H1 (cell line): ENCODE measurements around the gene RBCK1. TPM values are rescaled to one million over a fixed set of nuclear protein-coding genes. Genes with fewer than 3 reads are reported as not detected.

Source experiments
- CTCF ChIA-PET: fragments of 300-600 bp; sonication (Branson Sonifier 250); formaldehyde crosslinking; loops from one replicate; lab custom pipeline; 2021; ENCODE audit not compliant: partially characterized antibody; lab: Charles Lee
- POLR2A ChIA-PET: fragments of 300-600 bp; sonication (Branson Sonifier 250); formaldehyde crosslinking; loops from one replicate; lab custom pipeline; 2021; ENCODE audit warnings: inconsistent platforms; ENCODE audit not compliant: partially characterized antibody; lab: Charles Lee
- DNase-seq, 2 experiments: peaks; one replicate each; pipeline versions ENCODE4 v3.0.0 to v3.0.0-alpha.2; 2010 to 2022; ENCODE audit warnings: low spot score in 2 of 2, low read depth in 1 of 2, mixed read lengths in 1 of 2
- FAIRE-seq: peaks from 2 replicates; lab custom pipeline; 2011; peaks lifted over from hg19 to GRCh38; lab: Jason Lieb, UNC
- H2AFZ ChIP-seq: 2 replicates; pipeline ENCODE4 v1.8.1; 2012; ENCODE audit warnings: low read length, inconsistent platforms
- H2AK5ac ChIP-seq: 2 replicates; pipeline ENCODE4 v1.6.1; 2013; ENCODE audit warnings: low read depth, low read length
- H2BK120ac ChIP-seq: replicated peaks from 2 replicates; pipeline ENCODE3; 2013; ENCODE audit warnings: low read depth, low read length, inconsistent platforms
- H2BK12ac ChIP-seq: 2 replicates; pipeline ENCODE4 v1.6.1; 2013; ENCODE audit warnings: low read depth, low read length
- H2BK15ac ChIP-seq: 2 replicates; pipeline ENCODE4 v1.6.1; 2013; ENCODE audit warnings: low read length
- H2BK20ac ChIP-seq: 2 replicates; pipeline ENCODE4 v1.6.1; 2013; ENCODE audit warnings: low read length
- H2BK5ac ChIP-seq: 2 replicates; pipeline ENCODE4 v1.6.1; 2013; ENCODE audit warnings: low read depth, low read length
- H3K14ac ChIP-seq: 2 replicates; pipeline ENCODE4 v1.6.1; 2013; ENCODE audit warnings: inconsistent platforms; ENCODE audit not compliant: insufficient read length
- H3K18ac ChIP-seq: 2 replicates; pipeline ENCODE4 v1.6.1; 2013; ENCODE audit warnings: low read length; ENCODE audit errors: extremely low read depth
- H3K23ac ChIP-seq: 2 replicates; pipeline ENCODE4 v1.6.1; 2013; ENCODE audit warnings: inconsistent platforms; ENCODE audit not compliant: insufficient read length
- H3K23me2 ChIP-seq: 2 replicates; pipeline ENCODE4 v1.6.1; 2013; ENCODE audit warnings: low read depth, low read length
- H3K27ac ChIP-seq: 2 replicates; pipeline ENCODE4 v1.6.1; 2011; ENCODE audit warnings: low read depth, low read length, inconsistent platforms
- H3K27me3 ChIP-seq, 4 experiments: replicated peaks in 1 of 4; 1 replicate in 1 of 4; 2 replicates in 3 of 4; pipeline versions ENCODE4 v1.6.1 to v1.8.1; 2011 to 2013; ENCODE audit warnings: low read length in 3 of 4, mild to moderate bottlenecking in 3 of 4, inconsistent platforms in 2 of 4, mixed read lengths in 2 of 4, moderate library complexity in 1 of 4; ENCODE audit not compliant: control insufficient read depth in 3 of 4, insufficient read depth in 3 of 4; ENCODE audit errors: extremely low read depth in 1 of 4
- H3K36me3 ChIP-seq, 4 experiments: 2 replicates each; pipeline versions ENCODE4 v1.6.1 to v1.8.1; 2011 to 2013; ENCODE audit warnings: mild to moderate bottlenecking in 4 of 4, low read length in 3 of 4, moderate library complexity in 2 of 4, control low read depth in 1 of 4, inconsistent platforms in 1 of 4; ENCODE audit not compliant: insufficient read depth in 4 of 4, control insufficient read depth in 2 of 4
- H3K4ac ChIP-seq: replicated peaks from 2 replicates; pipeline ENCODE3; 2013; ENCODE audit warnings: low read length, low read depth, mixed read lengths, inconsistent platforms; ENCODE audit not compliant: insufficient read length
- H3K4me1 ChIP-seq, 4 experiments: replicated peaks in 1 of 4; 1 replicate in 1 of 4; 2 replicates in 3 of 4; pipeline versions ENCODE4 v1.6.1 to v1.8.1; 2011 to 2013; ENCODE audit warnings: low read length in 3 of 4, inconsistent platforms in 2 of 4, mixed read lengths in 1 of 4; ENCODE audit not compliant: insufficient read depth in 4 of 4, control insufficient read depth in 3 of 4
- H3K4me2 ChIP-seq, 2 experiments: 2 replicates each; pipeline versions ENCODE4 v1.6.1 to v1.8.1; 2011 to 2013; ENCODE audit warnings: low read depth in 2 of 2, low read length in 2 of 2, control low read depth in 1 of 2, inconsistent platforms in 1 of 2, mild to moderate bottlenecking in 1 of 2; ENCODE audit not compliant: insufficient read depth in 1 of 2
- H3K4me3 ChIP-seq, 4 experiments: fragments of 200-600, 300-600 bp in 1 of 4; sonication (generic), shearing (Covaris generic), sonication (Bioruptor Twin) in 1 of 4; 2 replicates each; pipeline versions ENCODE4 v1.5.1 to v1.8.1; 2011 to 2016; ENCODE audit warnings: low read length in 4 of 4, low read depth in 3 of 4, control low read depth in 2 of 4, inconsistent platforms in 2 of 4, mild to moderate bottlenecking in 2 of 4, mixed read lengths in 1 of 4, moderate library complexity in 1 of 4; ENCODE audit not compliant: insufficient read depth in 2 of 4; ENCODE audit errors: extremely low read depth in 1 of 4
- H3K56ac ChIP-seq: replicated peaks from 2 replicates; pipeline ENCODE3; 2013; ENCODE audit warnings: low read depth, mild to moderate bottlenecking, mixed read lengths, low read length, inconsistent platforms; ENCODE audit not compliant: insufficient read length
- H3K79me1 ChIP-seq: 2 replicates; pipeline ENCODE4 v1.6.1; 2013; ENCODE audit warnings: low read depth, low read length, control low read depth
- H3K79me2 ChIP-seq, 2 experiments: 2 replicates each; pipeline versions ENCODE4 v1.6.1 to v1.8.1; 2012 to 2013; ENCODE audit warnings: low read length in 2 of 2, mild to moderate bottlenecking in 2 of 2, inconsistent platforms in 1 of 2; ENCODE audit not compliant: insufficient read depth in 2 of 2, control insufficient read depth in 1 of 2
- H3K9ac ChIP-seq, 4 experiments: replicated peaks in 1 of 4; 1 replicate in 1 of 4; 2 replicates in 3 of 4; pipeline versions ENCODE4 v1.6.1 to v1.8.1; 2011 to 2013; ENCODE audit warnings: low read depth in 3 of 4, low read length in 3 of 4, control low read depth in 2 of 4, mild to moderate bottlenecking in 2 of 4, moderate library complexity in 2 of 4, inconsistent platforms in 1 of 4; ENCODE audit errors: extremely low read depth in 1 of 4
- H3K9me3 ChIP-seq, 2 experiments: 2 replicates each; pipeline versions ENCODE4 v1.6.1 to v1.8.1; 2012 to 2013; ENCODE audit warnings: mild to moderate bottlenecking in 2 of 2, moderate library complexity in 2 of 2, control low read depth in 1 of 2, inconsistent platforms in 1 of 2, low read depth in 1 of 2, low read length in 1 of 2, mixed read lengths in 1 of 2; ENCODE audit not compliant: insufficient read depth in 2 of 2
- H4K20me1 ChIP-seq, 2 experiments: replicated peaks in 1 of 2; 2 replicates each; pipeline versions ENCODE3 to v1.8.1; 2011 to 2013; ENCODE audit warnings: inconsistent platforms in 2 of 2, low read length in 2 of 2, mild to moderate bottlenecking in 1 of 2; ENCODE audit not compliant: insufficient read depth in 2 of 2, control insufficient read depth in 1 of 2
- H4K5ac ChIP-seq: 2 replicates; pipeline ENCODE4 v1.6.1; 2013; ENCODE audit warnings: low read length, low read depth, mixed read lengths, inconsistent platforms; ENCODE audit not compliant: insufficient read length
- H4K8ac ChIP-seq: 2 replicates; pipeline ENCODE4 v1.8.0; 2013; ENCODE audit warnings: mild to moderate bottlenecking, moderate library complexity, low read length, inconsistent platforms; ENCODE audit not compliant: insufficient read depth; ENCODE audit errors: extremely low read depth
- H4K91ac ChIP-seq: replicated peaks from 2 replicates; pipeline ENCODE3; 2013; ENCODE audit warnings: low read length, mixed read lengths, inconsistent platforms; ENCODE audit not compliant: insufficient read length
- CHD1 ChIP-seq: IDR thresholded peaks from 2 replicates; pipeline ENCODE4 v1.6.1; 2012; ENCODE audit warnings: low read depth, low read length, improper control_type of control experiment
- GTF2F1 ChIP-seq: IDR thresholded peaks from 2 replicates; pipeline ENCODE4 v1.6.1; 2012; ENCODE audit warnings: low read depth, low read length, improper control_type of control experiment, borderline replicate concordance
- HDAC2 ChIP-seq, 2 experiments: fragments of 300-600 bp in 1 of 2; sonication (generic) in 1 of 2; IDR thresholded peaks; 2 replicates each; pipeline ENCODE4 v1.6.1; 2011 to 2012; ENCODE audit warnings: low read depth in 2 of 2, low read length in 2 of 2, mild to moderate bottlenecking in 2 of 2, moderate library complexity in 2 of 2, borderline replicate concordance in 1 of 2, inconsistent platforms in 1 of 2
- NRF1 ChIP-seq: IDR thresholded peaks from 2 replicates; pipeline ENCODE4 v1.6.1; 2011; ENCODE audit warnings: mild to moderate bottlenecking, low read depth, low read length, improper control_type of control experiment
- PHF8 ChIP-seq: fragments of 200-600 bp; sonication (generic); conservative IDR thresholded peaks from 2 replicates; pipeline ENCODE4 v1.7.1; 2012; ENCODE audit warnings: low read depth, mild to moderate bottlenecking, inconsistent platforms, low read length, moderate library complexity
- SAP30 ChIP-seq: fragments of 300-600 bp; sonication (generic); IDR thresholded peaks from 2 replicates; pipeline ENCODE4 v1.7.1; 2012; ENCODE audit warnings: low read length, moderate library complexity, mild to moderate bottlenecking, inconsistent platforms; ENCODE audit not compliant: insufficient read depth, insufficient replicate concordance
- TEAD4 ChIP-seq: IDR thresholded peaks from 2 replicates; pipeline ENCODE4 v1.6.1; 2012; ENCODE audit warnings: low read depth, low read length, inconsistent platforms, mixed read lengths
- ZNF274 ChIP-seq: IDR thresholded peaks from 2 replicates; pipeline ENCODE4 v1.7.0; 2012; ENCODE audit warnings: low read length, borderline replicate concordance; ENCODE audit errors: extremely low read depth
- WGBS, 2 experiments: shearing (Covaris generic) in 1 of 2; methylation state at CpG; one replicate each; pipeline versions ENCODE4 v1.1.6 to v1.1.7; 2013 to 2015; ENCODE audit warnings: low lambda C conversion rate in 2 of 2, mixed read lengths in 2 of 2, inconsistent platforms in 1 of 2, low coverage in 1 of 2, missing lambda C conversion rate in 1 of 2; ENCODE audit not compliant: insufficient replicate concordance in 2 of 2, insufficient coverage in 1 of 2, insufficient read length in 1 of 2; ENCODE audit errors: extremely low coverage in 1 of 2, missing lambda C conversion rate in 1 of 2; 5-methylcytosine and 5-hydroxymethylcytosine counted together
- polyA plus RNA-seq, 7 experiments: library from polyadenylated mRNA; depleted of rRNA in 3 of 7; stranded (reverse) in 5 of 7; unstranded in 2 of 7; fragments of >200 nt in 5 of 7; fragments of 200-250 nt in 2 of 7; gene quantifications; 1 replicate in 5 of 7; 2 replicates in 1 of 7; 4 replicates in 1 of 7; pipeline versions ENCODE4 v1.2.1 to v1.2.3, GENCODE V29; 2011 to 2013; ENCODE audit warnings: missing spikeins in 2 of 7, mixed read lengths in 2 of 7
- total RNA-seq: library from RNA; stranded (reverse); fragmentation: NEBNext Ultra II Directional; extraction: Animal tissue kit (Norgen Biotek cat#: 25700); gene quantifications from 2 replicates; pipeline ENCODE4 v1.2.1, GENCODE V29; 2021
- TF ChIP-seq, protein P1 (sequence below), 3 experiments: IDR thresholded peaks; 1 replicate in 2 of 3; 2 replicates in 1 of 3; pipeline versions ENCODE4 v1.5.1 to v1.6.1; 2011; ENCODE audit warnings: low read length in 3 of 3, mild to moderate bottlenecking in 3 of 3, inconsistent platforms in 2 of 3, low read depth in 1 of 3, moderate library complexity in 1 of 3; ENCODE audit not compliant: insufficient read depth in 1 of 3; ENCODE audit errors: control extremely low read depth in 1 of 3

RBCK1 gene
- total and polyA plus RNA-seq, 2 of the 8 experiments (the other 6 are each of a cell fraction or from before 2014, with no cell fraction given), result 43.1 to 54.7 TPM

DNA sequence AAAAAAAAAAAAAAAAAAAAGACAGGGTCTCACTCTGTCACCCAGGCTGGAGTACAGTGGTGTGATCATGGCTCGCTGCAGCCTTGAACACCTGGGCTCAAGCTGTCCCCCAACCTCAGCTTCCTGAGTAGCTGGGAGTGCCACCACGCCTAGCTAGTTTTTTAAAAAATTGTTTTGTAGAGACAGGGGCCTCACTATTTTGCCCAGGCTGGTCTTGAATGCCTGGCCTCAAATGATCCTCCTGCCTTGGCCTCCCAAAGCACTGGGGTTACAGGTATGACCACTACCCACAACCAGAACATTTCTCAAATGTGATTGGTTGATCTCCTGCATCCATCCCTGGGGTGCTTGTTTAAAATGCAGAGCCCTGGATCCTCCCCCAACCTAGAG is 5.6 kb upstream of the RBCK1 start:
- Histone ChIP-seq H3K79me2 (no peaks in the 10 kb centered on the region), H3K79me1 (no peaks in the 10 kb centered on the region), H2AFZ (no peak overlapping the region), H2BK15ac (no peak overlapping the region), H3K9me3 (peaks cover 0 to 5% of the 10 kb centered on the region in 2 experiments; a peak in 3 of 4 replicates), H4K5ac (no peak overlapping the region), H3K9ac (no peak overlapping the region), H4K91ac (no peak overlapping the region), H4K8ac (no peak overlapping the region), H3K23ac (no peak overlapping the region), H3K56ac (no peak overlapping the region), H2BK120ac (no peak overlapping the region), H3K23me2 (peaks cover 5% of the 10 kb centered on the region), H3K18ac (no peak overlapping the region), H2AK5ac (no peak overlapping the region), H3K27ac (no peak overlapping the region), H3K14ac (no peak overlapping the region), H3K4ac (no peak overlapping the region), H4K20me1 (no peaks in the 10 kb centered on the region), H2BK12ac (no peak overlapping the region), H3K4me1 (peaks cover 3 to 9% (median 6%) of the 10 kb centered on the region in 4 experiments; a peak in 6 of 7 replicates), H2BK5ac (no peak overlapping the region), H3K36me3 (no peaks in the 10 kb centered on the region), H2BK20ac (no peak overlapping the region), H3K27me3 (no peaks in the 10 kb centered on the region), H3K4me3 (no peak overlapping the region), H3K4me2 (no peak overlapping the region)
- ChIA-PET CTCF (interaction anchor here (0.8 to 1.3 kb wide), 3 partner anchors 9 to 72 kb away, joined by 3 to 5 read pairs (median 3); no protein-coding TSS in a partner anchor), POLR2A (interaction anchor here (0.7 to 11.8 kb wide), 4 partner anchors 18 to 67 kb away, joined by 3 to 263 read pairs (median 3); partner anchors contain the start of gene TRIB3)
- FAIRE-seq (no peak), DNase-seq (no peak)
- WGBS, 2 experiments, result 85% methylated on average over 2 of the region's 2 CpGs; no CpG with 5 or more reads in 1 of the 2 experiments
- TF ChIP-seq NRF1, result no peak
- no peak for TF ChIP-seq ZNF274
- no peak for TF ChIP-seq SAP30
- TF ChIP-seq HDAC2 (IDR thresholded peaks at IDR 0.05; ENCODE audit: borderline replicate concordance in 1 of 2, low read depth in 2 of 2, low read length in 2 of 2), result no peak
- no peak for TF ChIP-seq TEAD4
- TF ChIP-seq, protein P1, sequence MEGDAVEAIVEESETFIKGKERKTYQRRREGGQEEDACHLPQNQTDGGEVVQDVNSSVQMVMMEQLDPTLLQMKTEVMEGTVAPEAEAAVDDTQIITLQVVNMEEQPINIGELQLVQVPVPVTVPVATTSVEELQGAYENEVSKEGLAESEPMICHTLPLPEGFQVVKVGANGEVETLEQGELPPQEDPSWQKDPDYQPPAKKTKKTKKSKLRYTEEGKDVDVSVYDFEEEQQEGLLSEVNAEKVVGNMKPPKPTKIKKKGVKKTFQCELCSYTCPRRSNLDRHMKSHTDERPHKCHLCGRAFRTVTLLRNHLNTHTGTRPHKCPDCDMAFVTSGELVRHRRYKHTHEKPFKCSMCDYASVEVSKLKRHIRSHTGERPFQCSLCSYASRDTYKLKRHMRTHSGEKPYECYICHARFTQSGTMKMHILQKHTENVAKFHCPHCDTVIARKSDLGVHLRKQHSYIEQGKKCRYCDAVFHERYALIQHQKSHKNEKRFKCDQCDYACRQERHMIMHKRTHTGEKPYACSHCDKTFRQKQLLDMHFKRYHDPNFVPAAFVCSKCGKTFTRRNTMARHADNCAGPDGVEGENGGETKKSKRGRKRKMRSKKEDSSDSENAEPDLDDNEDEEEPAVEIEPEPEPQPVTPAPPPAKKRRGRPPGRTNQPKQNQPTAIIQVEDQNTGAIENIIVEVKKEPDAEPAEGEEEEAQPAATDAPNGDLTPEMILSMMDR (IDR thresholded peaks at IDR 0.05; ENCODE audit: control extremely low read depth in 1 of 3, insufficient read depth in 1 of 3, low read depth in 1 of 3, low read length in 3 of 3), result no peak
- no peak for TF ChIP-seq CHD1
- no peak for TF ChIP-seq PHF8
- no peak for TF ChIP-seq GTF2F1
